Measurements from ENCODE around the gene CFAP74.

DNA sequence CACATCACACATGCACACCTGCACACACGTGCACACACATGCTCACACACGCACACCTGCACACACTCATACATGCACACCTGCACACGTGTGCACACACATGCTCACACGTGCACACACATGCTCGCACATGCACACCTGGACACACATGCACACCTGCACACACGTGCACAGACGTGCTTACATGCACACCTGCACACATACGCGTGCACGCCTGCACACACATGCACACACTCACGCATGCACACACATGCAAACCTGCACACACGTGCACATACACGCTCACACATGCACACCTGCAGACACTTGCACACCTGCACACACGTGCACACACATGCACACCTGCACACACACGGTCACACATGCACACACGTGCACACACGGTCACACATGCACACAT, 32.6 kb downstream of the CFAP74 start:
- TF ChIP-seq, protein P1, sequence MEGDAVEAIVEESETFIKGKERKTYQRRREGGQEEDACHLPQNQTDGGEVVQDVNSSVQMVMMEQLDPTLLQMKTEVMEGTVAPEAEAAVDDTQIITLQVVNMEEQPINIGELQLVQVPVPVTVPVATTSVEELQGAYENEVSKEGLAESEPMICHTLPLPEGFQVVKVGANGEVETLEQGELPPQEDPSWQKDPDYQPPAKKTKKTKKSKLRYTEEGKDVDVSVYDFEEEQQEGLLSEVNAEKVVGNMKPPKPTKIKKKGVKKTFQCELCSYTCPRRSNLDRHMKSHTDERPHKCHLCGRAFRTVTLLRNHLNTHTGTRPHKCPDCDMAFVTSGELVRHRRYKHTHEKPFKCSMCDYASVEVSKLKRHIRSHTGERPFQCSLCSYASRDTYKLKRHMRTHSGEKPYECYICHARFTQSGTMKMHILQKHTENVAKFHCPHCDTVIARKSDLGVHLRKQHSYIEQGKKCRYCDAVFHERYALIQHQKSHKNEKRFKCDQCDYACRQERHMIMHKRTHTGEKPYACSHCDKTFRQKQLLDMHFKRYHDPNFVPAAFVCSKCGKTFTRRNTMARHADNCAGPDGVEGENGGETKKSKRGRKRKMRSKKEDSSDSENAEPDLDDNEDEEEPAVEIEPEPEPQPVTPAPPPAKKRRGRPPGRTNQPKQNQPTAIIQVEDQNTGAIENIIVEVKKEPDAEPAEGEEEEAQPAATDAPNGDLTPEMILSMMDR (IDR thresholded peaks at IDR 0.05) = no peak
- TF ChIP-seq POLR2A (IDR thresholded peaks at IDR 0.05) = no peak

Data from testis (tissue), 2 donors.